GM12878 (cell line): ENCODE measurements around the gene TBC1D8. TPM values are rescaled to one million over a fixed set of nuclear protein-coding genes. Genes with fewer than 3 reads are reported as not detected.

Experiments used
- ATAC-seq: fragments of 200-7000 bp; cut with Tn5 transposase; 3 replicates; pipeline ENCODE4 v1.9.1; 2020; ENCODE audit warnings: mild to moderate bottlenecking, moderate library complexity
- BruUV-seq: library from RNA; stranded (reverse); fragments of 400-500 nt; replicated peaks from 2 replicates; lab custom pipeline; 2021; lab: Mats Ljungman, UMichigan
- CTCF ChIA-PET: fragments of 300-600 bp; sonication (Branson Sonifier 250); formaldehyde crosslinking; extraction: SDS; loops from one replicate; lab custom pipeline; 2021; ENCODE audit warnings: inconsistent platforms; lab: Yijun Ruan, JAX
- POLR2A ChIA-PET: fragments of 350-600 bp; formaldehyde crosslinking; extraction: SDS; loops from one replicate; lab custom pipeline; 2021; ENCODE audit warnings: inconsistent platforms; lab: Charles Lee
- RAD21 ChIA-PET: fragments of 300-600 bp; sonication (Branson Sonifier 250); formaldehyde crosslinking; loops from one replicate; lab custom pipeline; 2023; ENCODE audit warnings: antibody characterized with exemption; ENCODE audit not compliant: unreplicated experiment; lab: Charles Lee
- SMC1A ChIA-PET: fragments of 300-600 bp; sonication (Branson Sonifier 250); formaldehyde crosslinking; loops from one replicate; lab custom pipeline; 2023; ENCODE audit not compliant: unreplicated experiment, uncharacterized antibody; lab: Charles Lee
- DNase-seq: peaks from one replicate; pipeline ENCODE4 v3.0.0-alpha.2; 2011; ENCODE audit warnings: low read depth, low spot score
- FAIRE-seq: peaks from 3 replicates; lab custom pipeline; 2011; peaks lifted over from hg19 to GRCh38; lab: Jason Lieb, UNC
- H2AFZ ChIP-seq: 2 replicates; pipeline ENCODE4 v1.6.0; 2011; ENCODE audit warnings: low read depth, low read length, control low read depth; ENCODE audit not compliant: control insufficient read depth
- H3K27ac ChIP-seq: 2 replicates; pipeline ENCODE4 v1.5.1; 2011; ENCODE audit warnings: control low read depth; ENCODE audit not compliant: control insufficient read depth, insufficient read depth
- H3K27me3 ChIP-seq, 2 experiments: replicated peaks in 1 of 2; 2 replicates each; pipeline versions ENCODE4 v1.6.0 to v1.6.1; 2011; ENCODE audit warnings: low read length in 1 of 2; ENCODE audit not compliant: control insufficient read depth in 2 of 2, insufficient read depth in 2 of 2
- H3K36me3 ChIP-seq, 2 experiments: 2 replicates each; pipeline ENCODE4 v1.5.1; 2011; ENCODE audit warnings: low read length in 1 of 2; ENCODE audit not compliant: control insufficient read depth in 2 of 2, insufficient read depth in 2 of 2
- H3K4me1 ChIP-seq: 2 replicates; pipeline ENCODE4 v1.6.1; 2011; ENCODE audit warnings: mild to moderate bottlenecking, low read length, moderate library complexity, mixed read lengths; ENCODE audit not compliant: control insufficient read depth, insufficient read depth
- H3K4me2 ChIP-seq: 2 replicates; pipeline ENCODE4 v1.6.0; 2011; ENCODE audit warnings: control low read depth; ENCODE audit not compliant: control insufficient read depth, insufficient read depth
- H3K4me3 ChIP-seq: fragments of 200-600 bp; sonication (generic); 2 replicates; pipeline ENCODE4 v1.5.1; 2016
- H3K79me2 ChIP-seq: 2 replicates; pipeline ENCODE4 v1.6.0; 2011; ENCODE audit warnings: low read length; ENCODE audit not compliant: control insufficient read depth, insufficient read depth
- H3K9ac ChIP-seq: 2 replicates; pipeline ENCODE4 v1.8.0; 2011; ENCODE audit warnings: low read length, control low read depth, mixed read lengths; ENCODE audit not compliant: control insufficient read depth, insufficient read depth
- H3K9me3 ChIP-seq: replicated peaks from 3 replicates; pipeline ENCODE4 v1.5.1; 2011; ENCODE audit warnings: mild to moderate bottlenecking, low read length; ENCODE audit not compliant: control insufficient read depth, insufficient read depth
- H4K20me1 ChIP-seq: 2 replicates; pipeline ENCODE4 v1.6.0; 2011; ENCODE audit not compliant: control insufficient read depth, insufficient read depth
- ETV6 ChIP-seq, 2 experiments: fragments of 450-650 bp in 1 of 2; IDR thresholded peaks in 1 of 2; conservative IDR thresholded peaks in 1 of 2; 2 replicates each; pipeline ENCODE4 v1.6.1; 2014; ENCODE audit warnings: antibody characterized with exemption in 1 of 2, borderline replicate concordance in 1 of 2, low read depth in 1 of 2, mild to moderate bottlenecking in 1 of 2, moderate library complexity in 1 of 2
- HDAC2 ChIP-seq: fragments of 200-600 bp; sonication (generic); IDR thresholded peaks from 2 replicates; pipeline ENCODE4 v1.6.1; 2017
- KLF5 ChIP-seq: fragments of 450-650 bp; IDR thresholded peaks from 2 replicates; pipeline ENCODE4 v1.6.1; 2014; ENCODE audit warnings: mild to moderate bottlenecking; ENCODE audit not compliant: partially characterized antibody
- MEF2A ChIP-seq: IDR thresholded peaks from 2 replicates; pipeline ENCODE4 v1.6.1; 2011; ENCODE audit warnings: low read depth, mild to moderate bottlenecking, low read length, moderate library complexity; ENCODE audit not compliant: insufficient read depth
- MXI1 ChIP-seq: fragments of 150-350 bp; IDR thresholded peaks from 2 replicates; pipeline ENCODE4 v1.6.1; 2011; ENCODE audit warnings: low read depth, mild to moderate bottlenecking, inconsistent platforms, low read length, improper control_type of control experiment
- NR2C1 ChIP-seq: fragments of 450-650 bp; IDR thresholded peaks from 2 replicates; pipeline ENCODE4 v1.6.1; 2017; ENCODE audit warnings: antibody characterized with exemption, mild to moderate bottlenecking, moderate library complexity
- PBX3 ChIP-seq: IDR thresholded peaks from 2 replicates; pipeline ENCODE4 v1.6.1; 2011; ENCODE audit warnings: mild to moderate bottlenecking, low read depth, low read length, moderate library complexity; ENCODE audit not compliant: insufficient replicate concordance
- POLR2AphosphoS5 ChIP-seq: IDR thresholded peaks from 2 replicates; pipeline ENCODE4 v1.6.1; 2011; ENCODE audit warnings: mild to moderate bottlenecking, low read length, inconsistent platforms
- SIN3A ChIP-seq: IDR thresholded peaks from 2 replicates; pipeline ENCODE4 v1.6.1; 2012; ENCODE audit warnings: low read depth, low read length, improper control_type of control experiment
- STAT3 ChIP-seq: IDR thresholded peaks from 2 replicates; pipeline ENCODE4 v1.6.1; 2011; ENCODE audit warnings: low read depth, low read length, improper control_type of control experiment
- USF1 ChIP-seq: IDR thresholded peaks from 2 replicates; pipeline ENCODE4 v1.6.1; 2011; ENCODE audit warnings: borderline replicate concordance, low read depth, mild to moderate bottlenecking, moderate library complexity, mixed read lengths, low read length; ENCODE audit not compliant: insufficient read depth; ENCODE audit errors: extremely low read length
- USF2 ChIP-seq: IDR thresholded peaks from 2 replicates; pipeline ENCODE4 v1.6.1; 2011; ENCODE audit warnings: low read depth, low read length, improper control_type of control experiment, borderline replicate concordance
- WGBS: methylation state at CpG from one replicate; pipeline ENCODE4 v1.1.6; 2016; ENCODE audit warnings: low lambda C conversion rate; ENCODE audit not compliant: insufficient replicate concordance, insufficient coverage; ENCODE audit errors: missing lambda C conversion rate; 5-methylcytosine and 5-hydroxymethylcytosine counted together
- in situ Hi-C: fragments of 300-500 bp; cut with MboI; formaldehyde crosslinking; loops from 9 replicates; pipeline ENCODE4 v1.14.3; 2018; ENCODE audit warnings: mixed read lengths
- intact Hi-C: fragments of 100-400 bp; cut with micrococcal nuclease; formaldehyde crosslinking; loops from one replicate; pipeline ENCODE4 v1.14.2; 2022; ENCODE audit not compliant: unreplicated experiment
- polyA plus RNA-seq, 11 experiments: library from polyadenylated mRNA; depleted of rRNA in 4 of 11; unstranded in 6 of 11; stranded (reverse) in 5 of 11; fragments of >200 nt; fragmentation: Nextera tagmentation in 4 of 11; fragmentation: Illumina TruSeq in 1 of 11; extraction: Ambion mirVana in 4 of 11; extraction: Trizol in 1 of 11; gene quantifications; 1 replicate in 1 of 11; 2 replicates in 10 of 11; pipeline versions ENCODE4 v1.2.1 to v1.2.3, GENCODE V29; 2011 to 2016; ENCODE audit warnings: inconsistent platforms in 2 of 11, missing spikeins in 2 of 11, low read depth in 1 of 11
- total RNA-seq, 4 experiments: library from RNA; depleted of rRNA in 3 of 4; stranded (reverse); fragments of >200 nt in 3 of 4; fragmentation: Illumina TruSeq in 1 of 4; extraction: Trizol in 1 of 4; gene quantifications; 2 replicates each; pipeline versions ENCODE4 v1.2.1 to v1.2.3, GENCODE V29; 2013 to 2021

TBC1D8 gene
- total and polyA plus RNA-seq, 10 of the 15 experiments (the other 5 are each of a cell fraction or from before 2014, with no cell fraction given), result 0.80 to 4.9 (median 4.4) TPM

DNA sequence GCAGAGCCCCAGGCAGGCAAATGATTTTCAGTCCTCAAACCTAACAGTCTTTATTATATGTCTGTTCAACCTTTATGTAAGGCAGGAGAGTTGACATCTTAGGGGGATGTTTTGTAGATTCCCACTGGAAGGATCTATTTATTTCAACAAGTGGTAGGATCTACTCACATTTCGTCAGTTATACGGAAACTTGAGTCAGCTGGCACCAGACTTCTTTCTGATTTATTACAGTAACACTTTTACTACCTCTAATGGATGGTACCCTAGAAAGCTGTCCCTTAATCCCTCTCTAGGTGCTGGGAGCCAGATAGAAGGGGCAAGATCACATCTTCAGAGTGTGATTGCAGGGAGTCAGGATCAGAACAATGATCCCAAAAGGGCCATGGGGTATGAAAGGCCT lies 151.2 kb downstream of the TBC1D8 start (continued):
- no peak for TF ChIP-seq NR2C1

DNA sequence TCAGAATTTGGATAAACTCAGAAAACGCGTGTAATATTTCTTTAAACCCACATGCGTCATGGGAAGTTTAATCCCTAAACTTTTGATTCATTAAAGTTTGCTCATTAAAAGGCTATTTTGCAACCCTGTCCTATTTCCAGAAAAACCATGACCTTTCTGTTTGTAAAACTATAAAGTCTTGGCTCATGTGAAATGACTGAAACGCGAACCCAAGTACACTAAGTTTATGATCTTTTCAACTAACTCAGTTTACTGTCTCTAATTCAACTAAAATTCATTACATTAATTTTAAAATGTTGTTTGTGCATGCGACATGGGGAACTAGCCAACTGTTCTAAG lies 153.0 kb downstream of the TBC1D8 start:
- Histone ChIP-seq H3K27ac (no peak overlapping the region), H3K4me1 (peaks cover 4% of the 10 kb centered on the region), H3K4me2 (no peak overlapping the region), H3K27me3 (no peaks in the 10 kb centered on the region; a peak in 1 of 4 replicates), H2AFZ (no peak overlapping the region), H3K4me3 (no peak overlapping the region), H3K79me2 (peaks cover 12% of the 10 kb centered on the region), H3K36me3 (peaks cover 0 to 3% of the 10 kb centered on the region in 2 experiments; a peak in 1 of 4 replicates), H4K20me1 (no peaks in the 10 kb centered on the region), H3K9me3 (no peaks in the 10 kb centered on the region; the same call in 2 of the 3 replicates), H3K9ac (no peak overlapping the region)
- CTCF ChIA-PET, result no interaction called here
- no TSS peak for BruUV-seq
- RAD21 ChIA-PET, result no interaction called here
- in situ Hi-C loops, result loop anchor here (10.0 kb wide), 1 partner anchor 403 kb away; no protein-coding TSS in a partner anchor
- intact Hi-C loops, result no loop called here
- no peak for TF ChIP-seq PBX3
- TF ChIP-seq HDAC2, result no peak
- TF ChIP-seq STAT3, result no peak
- no peak for TF ChIP-seq KLF5
- TF ChIP-seq MEF2A, result no peak
- no peak for TF ChIP-seq ETV6 (conservative IDR thresholded peaks at IDR 0.05 in 1 of 2, IDR thresholded peaks at IDR 0.05 in 1 of 2; ENCODE audit: borderline replicate concordance in 1 of 2, low read depth in 1 of 2)
- TF ChIP-seq USF1, result no peak
- TF ChIP-seq USF2, result no peak
- no peak for TF ChIP-seq POLR2AphosphoS5
- no peak for TF ChIP-seq SIN3A
- TF ChIP-seq MXI1, result no peak
- no peak for ATAC-seq
- no peak for FAIRE-seq
- POLR2A ChIA-PET, result no interaction called here
- WGBS, result 89% methylated on average over 6 of the region's 6 CpGs
- SMC1A ChIA-PET, result no interaction called here
- no peak for DNase-seq
